LNCaP clone FGC (cell line): ENCODE data around the gene ADRA2B.

Source experiments
- DNase-seq: peaks from one replicate; pipeline ENCODE4 v3.0.0-alpha.2; 2011; ENCODE audit warnings: low read depth
- H3K4me3 ChIP-seq: 2 replicates; pipeline ENCODE4 v1.5.1; 2011; ENCODE audit warnings: mild to moderate bottlenecking, low read depth, low read length, control low read depth
- TF ChIP-seq, protein P1 (sequence below): IDR thresholded peaks from 2 replicates; pipeline ENCODE4 v1.5.1; 2012; ENCODE audit warnings: mild to moderate bottlenecking; ENCODE audit not compliant: control insufficient read depth, insufficient read depth; ENCODE audit errors: extremely low read depth

ADRA2B gene

GRCh38 chr2:96138179-96139145, 22.1 kb upstream of the ADRA2B start, which contains the start of gene ASTL:
Gene ASTL, minus strand, starts transcription at chr2:96138502. Its CDS starts 66 bp downstream, at chr2:96138436.
- TF ChIP-seq, protein P1, sequence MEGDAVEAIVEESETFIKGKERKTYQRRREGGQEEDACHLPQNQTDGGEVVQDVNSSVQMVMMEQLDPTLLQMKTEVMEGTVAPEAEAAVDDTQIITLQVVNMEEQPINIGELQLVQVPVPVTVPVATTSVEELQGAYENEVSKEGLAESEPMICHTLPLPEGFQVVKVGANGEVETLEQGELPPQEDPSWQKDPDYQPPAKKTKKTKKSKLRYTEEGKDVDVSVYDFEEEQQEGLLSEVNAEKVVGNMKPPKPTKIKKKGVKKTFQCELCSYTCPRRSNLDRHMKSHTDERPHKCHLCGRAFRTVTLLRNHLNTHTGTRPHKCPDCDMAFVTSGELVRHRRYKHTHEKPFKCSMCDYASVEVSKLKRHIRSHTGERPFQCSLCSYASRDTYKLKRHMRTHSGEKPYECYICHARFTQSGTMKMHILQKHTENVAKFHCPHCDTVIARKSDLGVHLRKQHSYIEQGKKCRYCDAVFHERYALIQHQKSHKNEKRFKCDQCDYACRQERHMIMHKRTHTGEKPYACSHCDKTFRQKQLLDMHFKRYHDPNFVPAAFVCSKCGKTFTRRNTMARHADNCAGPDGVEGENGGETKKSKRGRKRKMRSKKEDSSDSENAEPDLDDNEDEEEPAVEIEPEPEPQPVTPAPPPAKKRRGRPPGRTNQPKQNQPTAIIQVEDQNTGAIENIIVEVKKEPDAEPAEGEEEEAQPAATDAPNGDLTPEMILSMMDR = peak; percentile 58
- H3K4me3 ChIP-seq = peak within 1 kb of the TSS; percentile 35
- DNase-seq = peak; percentile 25

GRCh38 chr2:96137321-96138178, 21.2 kb upstream of the ADRA2B start:
- TF ChIP-seq, protein P1 = no peak
- H3K4me3 ChIP-seq = no peak overlapping the region
- DNase-seq = no peak

DNA sequence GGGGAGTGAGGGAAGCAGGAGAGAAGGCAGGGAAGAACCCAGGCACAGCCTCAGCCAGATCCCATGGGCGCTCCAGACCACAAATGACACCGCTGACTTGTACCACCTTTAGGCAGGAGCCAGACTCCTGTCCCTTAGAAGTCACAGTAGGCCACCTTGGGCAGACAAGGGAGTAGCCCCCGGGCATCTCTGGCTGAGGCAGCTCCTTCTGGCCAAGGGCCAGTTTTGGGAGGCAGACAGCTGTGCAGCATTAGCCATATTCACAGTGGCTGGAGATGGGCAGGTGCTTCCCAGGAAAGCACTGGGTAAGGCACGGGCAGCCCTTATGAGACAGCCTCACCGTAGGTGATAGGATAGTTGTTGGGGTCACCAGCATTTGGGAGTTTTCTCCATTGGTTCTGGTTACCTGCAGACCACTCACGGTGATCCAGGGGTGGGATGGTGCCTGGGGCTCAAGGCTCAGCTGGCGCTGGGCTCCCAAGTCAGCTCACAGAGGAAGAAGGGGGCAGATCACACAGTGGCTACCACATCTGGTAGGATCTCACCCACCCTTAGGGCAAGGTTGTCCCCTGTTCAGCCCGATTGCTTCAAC, 19.9 kb upstream of the ADRA2B start:
- DNase-seq = no peak
- TF ChIP-seq, protein P1 = no peak
- H3K4me3 ChIP-seq = no peak overlapping the region

DNA sequence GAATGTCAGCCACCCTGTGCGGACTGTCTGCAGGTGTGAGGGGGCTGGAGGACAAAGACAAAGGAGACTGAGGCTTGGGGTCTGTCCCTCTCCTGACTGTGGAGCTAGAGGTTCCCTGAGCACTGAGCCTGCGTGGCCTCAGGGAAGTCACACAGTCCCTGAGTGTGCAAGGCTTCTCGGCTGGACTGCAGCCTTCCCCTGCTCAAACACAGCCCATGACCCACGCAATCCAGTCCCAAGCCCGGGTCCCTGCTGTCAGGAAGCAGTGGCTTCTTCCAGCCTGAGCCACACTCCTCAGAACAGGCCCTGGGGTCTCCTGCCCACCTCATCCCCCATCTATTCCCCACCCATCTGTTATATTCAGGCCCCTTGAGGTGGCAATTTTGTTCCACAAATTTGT, 19.2 kb upstream of the ADRA2B start:
- H3K4me3 ChIP-seq = no peak overlapping the region
- no peak for DNase-seq
- TF ChIP-seq, protein P1 = no peak

DNA sequence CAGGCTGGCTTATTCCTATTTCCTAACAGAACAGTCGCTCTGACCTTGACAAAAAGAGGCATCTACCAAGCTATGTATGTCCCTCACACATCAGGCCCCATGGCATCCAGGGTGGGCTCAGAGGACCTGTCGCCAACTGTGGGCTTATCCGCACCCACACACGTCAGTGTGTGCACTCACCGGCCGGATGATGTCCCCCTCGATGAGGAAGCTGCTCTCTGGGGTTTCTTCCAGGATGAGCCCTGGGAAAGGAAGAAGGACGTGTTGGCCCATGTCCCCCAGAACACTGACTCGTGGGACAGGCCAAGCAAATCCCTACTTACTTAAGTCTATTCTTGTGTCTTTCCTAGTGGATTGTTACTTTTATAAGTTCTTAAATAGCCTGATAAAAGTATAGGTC, 18.8 kb upstream of the ADRA2B start:
- TF ChIP-seq, protein P1 = no peak
- no peak for DNase-seq

DNA sequence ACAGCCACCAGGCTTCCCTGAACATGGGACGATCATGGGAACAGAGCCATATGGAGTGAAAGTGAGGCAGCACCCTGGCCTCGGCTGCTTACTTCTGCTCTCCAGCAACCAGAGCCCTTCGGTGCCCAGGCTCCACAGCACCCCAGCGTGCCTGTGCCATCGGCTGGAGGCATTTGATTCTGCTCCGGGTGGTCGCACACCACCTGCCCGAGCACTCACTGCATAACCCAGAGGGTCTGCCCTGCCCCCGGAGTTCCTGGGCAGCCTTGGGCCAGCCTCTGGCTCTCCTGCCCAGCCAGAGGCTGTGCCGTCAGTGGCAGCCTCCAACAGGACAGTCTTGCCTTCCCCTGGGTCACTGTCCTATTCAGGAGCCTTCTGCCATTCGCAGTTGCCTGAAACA, 18.1 kb upstream of the ADRA2B start:
- no peak overlapping the region for H3K4me3 ChIP-seq
- TF ChIP-seq, protein P1 = no peak
- no peak for DNase-seq

More for the DNA sequence above, 18.8 kb upstream of the ADRA2B start:
- no peak overlapping the region for H3K4me3 ChIP-seq
